GM23248 (cell line): Measurements from ENCODE around the gene COMMD4.

Experiments used
- EZH2 ChIP-seq: fragments of 200-600 bp; sonication (generic); IDR thresholded peaks from 2 replicates; pipeline ENCODE4 v1.6.1; 2018; ENCODE audit warnings: antibody characterized with exemption, mild to moderate bottlenecking; ENCODE audit not compliant: insufficient read depth, poor library complexity, severe bottlenecking
- EZH2phosphoT487 ChIP-seq: fragments of 200-600 bp; sonication (generic); IDR thresholded peaks from 2 replicates; pipeline ENCODE4 v1.6.1; 2018; ENCODE audit warnings: antibody characterized with exemption, moderate library complexity, mild to moderate bottlenecking, low read depth; ENCODE audit not compliant: insufficient read depth

DNA sequence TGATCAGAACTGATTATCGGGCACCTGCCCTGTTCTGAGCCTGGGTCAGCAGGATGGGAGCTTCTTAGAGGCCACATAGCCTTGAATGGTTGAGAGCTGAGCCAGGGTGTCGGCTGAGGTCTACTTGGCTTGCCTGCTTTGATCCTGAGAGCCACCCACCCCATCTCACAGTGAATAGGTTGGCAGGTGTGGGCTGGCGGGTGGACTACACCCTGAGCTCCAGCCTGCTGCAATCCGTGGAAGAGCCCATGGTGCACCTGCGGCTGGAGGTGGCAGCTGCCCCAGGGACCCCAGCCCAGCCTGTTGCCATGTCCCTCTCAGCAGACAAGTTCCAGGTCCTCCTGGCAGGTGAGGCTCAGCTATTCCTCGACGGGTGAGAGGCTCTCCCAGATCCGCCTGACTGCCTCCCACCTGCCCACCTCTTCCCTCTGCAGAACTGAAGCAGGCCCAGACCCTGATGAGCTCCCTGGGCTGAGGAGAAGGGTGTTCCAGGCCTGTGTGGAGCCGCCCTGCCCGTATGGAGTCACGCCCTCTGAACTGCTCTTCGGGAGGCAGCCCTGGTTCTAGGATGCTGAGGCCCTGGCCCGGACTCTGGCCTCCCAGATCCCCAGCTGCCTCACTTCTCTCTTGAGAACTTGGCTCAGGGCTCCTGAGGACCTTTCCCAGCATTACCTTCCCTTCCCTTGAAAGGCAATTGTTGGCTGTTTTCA is 3.8 kb downstream of the COMMD4 start:
- no peak for TF ChIP-seq EZH2
- no peak for TF ChIP-seq EZH2phosphoT487
